H9 (cell line): ENCODE measurements around the gene GLRA3. TPM values are rescaled to one million over a fixed set of nuclear protein-coding genes. Genes with fewer than 3 reads are reported as not detected.

Experiments
- DNase-seq: peaks from one replicate; pipeline ENCODE4 v3.0.0-alpha.2; 2017
- H2AFZ ChIP-seq: one replicate; pipeline ENCODE4 v1.6.1; 2013; ENCODE audit warnings: mild to moderate bottlenecking, low read length, control low read depth, moderate library complexity
- H2AK5ac ChIP-seq: 2 replicates; pipeline ENCODE4 v1.6.1; 2013; ENCODE audit warnings: low read length, control low read depth, mixed read lengths; ENCODE audit not compliant: insufficient read length
- H2BK120ac ChIP-seq: one replicate; pipeline ENCODE4 v1.6.1; 2013; ENCODE audit warnings: low read depth, mild to moderate bottlenecking, low read length, control low read depth, inconsistent platforms; ENCODE audit not compliant: poor library complexity, severe bottlenecking
- H2BK12ac ChIP-seq: 2 replicates; pipeline ENCODE4 v1.6.1; 2013; ENCODE audit warnings: low read length, control low read depth, mixed read lengths, low read depth; ENCODE audit not compliant: insufficient read length
- H2BK15ac ChIP-seq: 2 replicates; pipeline ENCODE4 v1.6.1; 2013; ENCODE audit warnings: low read depth, low read length, control low read depth
- H2BK20ac ChIP-seq: one replicate; pipeline ENCODE4 v1.6.1; 2013; ENCODE audit warnings: low read depth, mild to moderate bottlenecking, low read length, control low read depth, inconsistent platforms; ENCODE audit not compliant: poor library complexity, severe bottlenecking
- H2BK5ac ChIP-seq: 2 replicates; pipeline ENCODE4 v1.6.1; 2013; ENCODE audit warnings: low read length, control low read depth, mixed read lengths; ENCODE audit not compliant: insufficient read length
- H3K14ac ChIP-seq: 2 replicates; pipeline ENCODE4 v1.6.1; 2013; ENCODE audit warnings: low read length, control low read depth; ENCODE audit not compliant: insufficient read depth
- H3K18ac ChIP-seq: 2 replicates; pipeline ENCODE4 v1.6.1; 2013; ENCODE audit warnings: low read depth, mild to moderate bottlenecking, mixed read lengths, low read length, control low read depth; ENCODE audit not compliant: insufficient read length
- H3K23ac ChIP-seq: 2 replicates; pipeline ENCODE4 v1.6.1; 2013; ENCODE audit warnings: low read length, control low read depth, mixed read lengths, low read depth; ENCODE audit not compliant: insufficient read length
- H3K23me2 ChIP-seq: 2 replicates; pipeline ENCODE4 v1.6.1; 2013; ENCODE audit warnings: low read depth, mild to moderate bottlenecking, mixed read lengths, low read length, control low read depth; ENCODE audit not compliant: insufficient read length, poor library complexity, severe bottlenecking
- H3K27ac ChIP-seq: 2 replicates; pipeline ENCODE4 v1.5.1; 2013; ENCODE audit warnings: low read length, control low read depth, mixed read lengths, low read depth; ENCODE audit not compliant: insufficient read length
- H3K27me3 ChIP-seq: 2 replicates; pipeline ENCODE4 v1.6.1; 2013; ENCODE audit warnings: low read length, control low read depth, inconsistent platforms; ENCODE audit not compliant: insufficient read depth
- H3K4ac ChIP-seq: 2 replicates; pipeline ENCODE4 v1.6.1; 2013; ENCODE audit warnings: low read depth, mild to moderate bottlenecking, control low read depth, inconsistent platforms, low read length, moderate library complexity
- H3K4me1 ChIP-seq: 2 replicates; pipeline ENCODE4 v1.6.1; 2013; ENCODE audit warnings: low read length, control low read depth, inconsistent platforms; ENCODE audit not compliant: insufficient read depth
- H3K4me2 ChIP-seq: 2 replicates; pipeline ENCODE4 v1.6.1; 2013; ENCODE audit warnings: low read length, control low read depth, mixed read lengths; ENCODE audit not compliant: insufficient read length, insufficient read depth
- H3K56ac ChIP-seq: 2 replicates; pipeline ENCODE4 v1.6.1; 2013; ENCODE audit warnings: low read depth, mild to moderate bottlenecking, mixed read lengths, low read length, control low read depth; ENCODE audit not compliant: insufficient read length
- H3K79me1 ChIP-seq: 2 replicates; pipeline ENCODE4 v1.6.1; 2013; ENCODE audit warnings: low read depth, mild to moderate bottlenecking, moderate library complexity, low read length, control low read depth, inconsistent platforms; ENCODE audit not compliant: insufficient read depth, poor library complexity, severe bottlenecking
- H3K79me2 ChIP-seq: 2 replicates; pipeline ENCODE4 v1.6.1; 2013; ENCODE audit warnings: low read length, control low read depth, inconsistent platforms; ENCODE audit not compliant: insufficient read depth
- H3K9ac ChIP-seq: 2 replicates; pipeline ENCODE4 v1.6.1; 2013; ENCODE audit warnings: low read length, control low read depth, mixed read lengths; ENCODE audit not compliant: insufficient read length; ENCODE audit errors: extremely low read depth
- H3K9me3 ChIP-seq: one replicate; pipeline ENCODE4 v1.6.1; 2013; ENCODE audit warnings: low read depth, low read length, inconsistent platforms; ENCODE audit not compliant: control insufficient read depth
- H3T11ph ChIP-seq: one replicate; pipeline ENCODE4 v1.6.1; 2013; ENCODE audit warnings: mild to moderate bottlenecking, low read length, control low read depth, inconsistent platforms
- H4K20me1 ChIP-seq: one replicate; pipeline ENCODE4 v1.6.1; 2013; ENCODE audit not compliant: control insufficient read depth, insufficient read length, insufficient read depth
- H4K5ac ChIP-seq: 2 replicates; pipeline ENCODE4 v1.6.1; 2013; ENCODE audit warnings: low read depth, mild to moderate bottlenecking, mixed read lengths, low read length, control low read depth; ENCODE audit not compliant: insufficient read length
- H4K8ac ChIP-seq: replicated peaks from 2 replicates; pipeline ENCODE4 v1.6.1; 2013; ENCODE audit warnings: low read length, control low read depth, mixed read lengths, low read depth; ENCODE audit not compliant: insufficient read length
- H4K91ac ChIP-seq: 2 replicates; pipeline ENCODE4 v1.6.1; 2013; ENCODE audit warnings: low read depth, mild to moderate bottlenecking, moderate library complexity, mixed read lengths, low read length, control low read depth; ENCODE audit not compliant: insufficient read length
- H3K27ac Mint-ChIP-seq, 3 experiments: 2 replicates in 2 of 3; 3 replicates in 1 of 3; pipeline ENCODE4 v1.8.0; 2020 to 2021; ENCODE audit warnings: mixed read lengths in 3 of 3, mild to moderate bottlenecking in 1 of 3, moderate library complexity in 1 of 3
- H3K27me3 Mint-ChIP-seq: 2 replicates; pipeline ENCODE4 v1.8.0; 2021; ENCODE audit warnings: low read depth, mild to moderate bottlenecking, moderate library complexity, mixed read lengths
- H3K36me3 Mint-ChIP-seq, 3 experiments: 2 replicates in 2 of 3; 3 replicates in 1 of 3; pipeline ENCODE4 v1.8.0; 2020 to 2021; ENCODE audit warnings: low read depth in 3 of 3, mixed read lengths in 3 of 3; ENCODE audit not compliant: insufficient read depth in 1 of 3
- H3K4me1 Mint-ChIP-seq, 2 experiments: 2 replicates each; pipeline ENCODE4 v1.8.0; 2020; ENCODE audit warnings: mixed read lengths in 2 of 2
- H3K4me3 Mint-ChIP-seq, 2 experiments: 2 replicates in 1 of 2; 3 replicates in 1 of 2; pipeline ENCODE4 v1.8.0; 2020 to 2021; ENCODE audit warnings: mild to moderate bottlenecking in 2 of 2, mixed read lengths in 2 of 2, moderate library complexity in 1 of 2
- H3K9me3 Mint-ChIP-seq, 2 experiments: 2 replicates in 1 of 2; 3 replicates in 1 of 2; pipeline ENCODE4 v1.8.0; 2020; ENCODE audit warnings: mild to moderate bottlenecking in 2 of 2, mixed read lengths in 2 of 2, moderate library complexity in 1 of 2
- CTCF ChIP-seq: fragments of 200-600 bp; sonication (generic); conservative IDR thresholded peaks from 3 replicates; pipeline ENCODE4 v1.8.0; 2021; ENCODE audit warnings: antibody characterized with exemption, mild to moderate bottlenecking
- WGBS: extraction: QIAGEN DNeasy Blood & Tissue Kit; methylation state at CpG from one replicate; pipeline ENCODE4 v1.1.7; 2013; ENCODE audit warnings: missing lambda C conversion rate, low lambda C conversion rate, mixed read lengths; ENCODE audit not compliant: insufficient read length; ENCODE audit errors: extremely low coverage; 5-methylcytosine and 5-hydroxymethylcytosine counted together
- total RNA-seq: library from RNA; stranded (reverse); gene quantifications from 2 replicates; pipeline ENCODE4 v1.2.1, GENCODE V29; 2021

Gene GLRA3
- total RNA-seq, 1 experiment from 2014 or later: 0.09 TPM

GRCh38 chr4:174648812-174649211 lies 180.2 kb downstream of the GLRA3 start:
- no peak for TF ChIP-seq CTCF
- Histone ChIP-seq H3K4me1 (no peaks in the 10 kb centered on the region), H3K9me3 (no peaks in the 10 kb centered on the region), H3K23ac (no peak overlapping the region), H2AFZ (no peak overlapping the region), H3K56ac (no peak overlapping the region), H3K79me1 (no peaks in the 10 kb centered on the region), H2BK120ac (no peak overlapping the region), H3K79me2 (no peaks in the 10 kb centered on the region), H3K27ac (no peak overlapping the region), H3K4ac (no peak overlapping the region), H2BK20ac (no peak overlapping the region), H3K27me3 (no peaks in the 10 kb centered on the region), H2BK5ac (no peak overlapping the region), H2BK15ac (no peak overlapping the region), H4K20me1 (no peaks in the 10 kb centered on the region), H3K9ac (no peak overlapping the region), H3K14ac (no peak overlapping the region), H4K5ac (no peak overlapping the region), H3K23me2 (no peaks in the 10 kb centered on the region), H2BK12ac (no peak overlapping the region), H4K91ac (no peak overlapping the region), H2AK5ac (no peak overlapping the region), H3K4me2 (no peak overlapping the region), H3K18ac (no peak overlapping the region), H4K8ac (no peak overlapping the region), H3T11ph (no peak overlapping the region)
- Mint-ChIP-seq H3K9me3 (no peaks in the 10 kb centered on the region), H3K4me1 (peaks cover 0 to 6% of the 10 kb centered on the region in 2 experiments; a peak in 3 of 4 replicates), H3K36me3 (no peaks in the 10 kb centered on the region), H3K27me3 (no peaks in the 10 kb centered on the region), H3K4me3 (no peak overlapping the region), H3K27ac (no peak overlapping the region)
- no peak for DNase-seq
- no CpG with 5 or more reads among the region's 5 CpGs for WGBS
